Calu3 (cell line): ENCODE measurements around the gene MDM4. TPM values are rescaled to one million over a fixed set of nuclear protein-coding genes. Genes with fewer than 3 reads are reported as not detected.
"Not testable (repeated sequence)": the region's sequence is repeated elsewhere in the genome, so short reads cannot be mapped to it uniquely, and the experiment has no call there.

Experiments
- BruUV-seq: library from RNA; stranded (reverse); fragments of 400-500 nt; replicated peaks from 2 replicates; lab custom pipeline; 2021; lab: Mats Ljungman, UMichigan
- CTCF ChIA-PET: fragments of 300-600 bp; sonication (Branson Sonifier 250); formaldehyde crosslinking; loops from one replicate; lab custom pipeline; 2022; ENCODE audit warnings: antibody characterized with exemption; lab: Charles Lee
- DNase-seq: peaks from one replicate; pipeline ENCODE4 v3.0.0; 2022
- H3K27ac Mint-ChIP-seq: one replicate; pipeline ENCODE4 v1.8.0; 2022; ENCODE audit warnings: mixed read lengths; ENCODE audit not compliant: unreplicated experiment
- H3K27me3 Mint-ChIP-seq: one replicate; pipeline ENCODE4 v1.8.0; 2022; ENCODE audit warnings: mixed read lengths; ENCODE audit not compliant: unreplicated experiment
- H3K36me3 Mint-ChIP-seq: one replicate; pipeline ENCODE4 v1.8.0; 2022; ENCODE audit warnings: mild to moderate bottlenecking, moderate library complexity, mixed read lengths; ENCODE audit not compliant: insufficient read depth, unreplicated experiment
- H3K4me1 Mint-ChIP-seq: one replicate; pipeline ENCODE4 v1.8.0; 2022; ENCODE audit warnings: mild to moderate bottlenecking, low read depth, mixed read lengths; ENCODE audit not compliant: unreplicated experiment
- H3K4me3 Mint-ChIP-seq: one replicate; pipeline ENCODE4 v1.8.0; 2022; ENCODE audit warnings: mild to moderate bottlenecking, low read depth, moderate library complexity, mixed read lengths; ENCODE audit not compliant: unreplicated experiment
- H3K9me3 Mint-ChIP-seq: one replicate; pipeline ENCODE4 v1.8.0; 2022; ENCODE audit warnings: low read depth, mixed read lengths; ENCODE audit not compliant: unreplicated experiment
- intact Hi-C: fragments of 100-400 bp; cut with micrococcal nuclease; formaldehyde crosslinking; loops from one replicate; pipeline ENCODE4 v1.10.0; 2022; ENCODE audit not compliant: unreplicated experiment
- total RNA-seq: library from RNA; stranded (reverse); gene quantifications from 2 replicates; pipeline ENCODE4 v1.2.3, GENCODE V29; 2022
- TF ChIP-seq, protein P1 (sequence below): fragments of 200-600 bp; IDR thresholded peaks from one replicate; pipeline ENCODE4 v1.8.0; 2022; ENCODE audit warnings: antibody characterized with exemption; ENCODE audit not compliant: unreplicated experiment

MDM4 gene
- total RNA-seq, 1 experiment from 2014 or later: 106 TPM

DNA sequence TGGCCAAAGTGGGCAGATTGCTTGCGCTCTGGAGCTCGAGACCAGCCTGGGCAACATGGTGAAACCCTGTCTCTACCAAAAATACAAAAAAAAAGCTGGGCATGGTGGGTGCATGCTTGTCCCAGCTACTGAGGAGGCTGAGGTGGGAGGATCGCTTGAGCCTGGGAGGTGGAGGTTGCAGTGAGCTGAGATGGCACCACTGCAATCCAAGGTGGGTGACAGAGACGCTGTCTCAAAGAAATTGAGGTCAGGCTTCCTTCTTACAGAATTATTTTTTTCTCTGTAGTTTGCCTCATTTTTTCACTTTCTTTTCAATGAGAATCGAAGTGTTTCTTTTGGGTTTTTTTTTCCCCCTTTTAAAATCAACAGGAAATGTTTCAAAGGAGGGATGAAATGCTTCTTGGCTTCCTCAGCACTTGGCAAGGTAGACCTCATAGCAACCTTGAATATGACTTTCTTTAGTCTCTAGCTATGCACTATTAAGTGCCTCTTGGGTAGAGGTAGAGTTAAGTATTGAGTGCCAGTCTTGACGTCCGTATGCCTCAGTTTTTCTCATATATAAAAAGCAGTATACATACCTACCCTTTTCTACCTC is 40.3 kb downstream of the MDM4 start:
- no peak for DNase-seq
- H3K27ac Mint-ChIP-seq: no peak overlapping the region
- H3K27me3 Mint-ChIP-seq: no peaks in the 10 kb centered on the region
- BruUV-seq: no TSS peak
- no peak overlapping the region for H3K4me3 Mint-ChIP-seq
- H3K4me1 Mint-ChIP-seq: peaks cover 17% of the 10 kb centered on the region
- TF ChIP-seq, protein P1, sequence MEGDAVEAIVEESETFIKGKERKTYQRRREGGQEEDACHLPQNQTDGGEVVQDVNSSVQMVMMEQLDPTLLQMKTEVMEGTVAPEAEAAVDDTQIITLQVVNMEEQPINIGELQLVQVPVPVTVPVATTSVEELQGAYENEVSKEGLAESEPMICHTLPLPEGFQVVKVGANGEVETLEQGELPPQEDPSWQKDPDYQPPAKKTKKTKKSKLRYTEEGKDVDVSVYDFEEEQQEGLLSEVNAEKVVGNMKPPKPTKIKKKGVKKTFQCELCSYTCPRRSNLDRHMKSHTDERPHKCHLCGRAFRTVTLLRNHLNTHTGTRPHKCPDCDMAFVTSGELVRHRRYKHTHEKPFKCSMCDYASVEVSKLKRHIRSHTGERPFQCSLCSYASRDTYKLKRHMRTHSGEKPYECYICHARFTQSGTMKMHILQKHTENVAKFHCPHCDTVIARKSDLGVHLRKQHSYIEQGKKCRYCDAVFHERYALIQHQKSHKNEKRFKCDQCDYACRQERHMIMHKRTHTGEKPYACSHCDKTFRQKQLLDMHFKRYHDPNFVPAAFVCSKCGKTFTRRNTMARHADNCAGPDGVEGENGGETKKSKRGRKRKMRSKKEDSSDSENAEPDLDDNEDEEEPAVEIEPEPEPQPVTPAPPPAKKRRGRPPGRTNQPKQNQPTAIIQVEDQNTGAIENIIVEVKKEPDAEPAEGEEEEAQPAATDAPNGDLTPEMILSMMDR: no peak
- peaks cover 18% of the 10 kb centered on the region for H3K36me3 Mint-ChIP-seq
- CTCF ChIA-PET: no interaction called here
- intact Hi-C loops: no loop called here
- no peaks in the 10 kb centered on the region for H3K9me3 Mint-ChIP-seq

DNA sequence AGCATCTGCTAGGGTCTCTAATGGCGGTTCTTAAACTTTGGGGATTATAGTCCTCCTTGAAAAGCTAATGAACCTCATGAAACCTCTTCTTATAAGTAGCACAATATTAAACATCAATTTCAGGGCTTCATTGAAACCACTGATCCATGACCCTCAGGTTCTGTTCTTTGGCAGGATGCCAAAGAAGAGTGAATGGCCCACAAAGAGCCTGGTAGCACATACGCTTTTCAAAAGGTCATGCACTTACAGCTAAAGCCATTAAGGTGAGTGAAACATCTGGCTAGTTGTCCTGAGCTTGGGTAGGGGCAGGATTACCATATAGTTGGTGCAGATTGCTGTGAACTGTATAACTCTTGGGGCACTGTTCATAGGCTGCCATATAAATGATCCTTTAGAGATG is 42.3 kb downstream of the MDM4 start:
- Mint-ChIP-seq H3K36me3 (peaks cover 1% of the 10 kb centered on the region), H3K9me3 (no peaks in the 10 kb centered on the region), H3K4me3 (no peak overlapping the region), H3K4me1 (peaks cover 18% of the 10 kb centered on the region), H3K27me3 (no peaks in the 10 kb centered on the region), H3K27ac (no peak overlapping the region)
- intact Hi-C loops: no loop called here
- CTCF ChIA-PET: no interaction called here
- DNase-seq: no peak
- TF ChIP-seq, protein P1: no peak
- BruUV-seq: no TSS peak

- DNase-seq, intact Hi-C loops, H3K9me3 Mint-ChIP-seq, H3K27me3 Mint-ChIP-seq, H3K4me3 Mint-ChIP-seq, BruUV-seq, H3K27ac Mint-ChIP-seq, H3K36me3 Mint-ChIP-seq: not testable (repeated sequence)
- CTCF ChIA-PET: interaction anchor here (1.0 to 1.4 kb wide), 2 partner anchors 204 to 247 kb away, joined by 3 to 6 read pairs; no protein-coding TSS in a partner anchor
- peaks cover 33% of the 10 kb centered on the region for H3K4me1 Mint-ChIP-seq
These were observed 43.8 kb downstream of the MDM4 start for GRCh38 chr1:204560002-204560401.

- BruUV-seq: no TSS peak
- no peak for DNase-seq
- intact Hi-C loops: no loop called here
These were observed 44.5 kb downstream of the MDM4 start for GRCh38 chr1:204560590-204561150.

More at GRCh38 chr1:204560590-204561150, 44.5 kb downstream of the MDM4 start:
- no peaks in the 10 kb centered on the region for H3K27me3 Mint-ChIP-seq
- H3K27ac Mint-ChIP-seq: no peak overlapping the region
- H3K9me3 Mint-ChIP-seq: no peaks in the 10 kb centered on the region
- peaks cover 40% of the 10 kb centered on the region for H3K4me1 Mint-ChIP-seq
- H3K4me3 Mint-ChIP-seq: no peak overlapping the region
- CTCF ChIA-PET: interaction anchor here (0.5 to 1.0 kb wide), 4 partner anchors 67 to 740 kb away, joined by 3 to 6 read pairs (median 6); no protein-coding TSS in a partner anchor
- H3K36me3 Mint-ChIP-seq: peaks cover 3% of the 10 kb centered on the region
- TF ChIP-seq, protein P1: no peak
